Spleen (tissue), 11 donors: Measurements from ENCODE around the gene ROCK1. TPM values are rescaled to one million over a fixed set of nuclear protein-coding genes. Genes with fewer than 3 reads are reported as not detected.

ENCODE experiments used
- DNase-seq: peaks from one replicate; pipeline ENCODE4 v3.0.0-alpha.2; 2020
- H3K27ac ChIP-seq, 8 donors: fragments of 200-600 bp; sonication (generic) in 7 of 8; 1 replicate in 4 of 8; 2 replicates in 4 of 8; pipeline versions ENCODE4 v1.5.0 to v1.8.0; 2016 to 2021; ENCODE audit warnings: inconsistent platforms in 4 of 8, mild to moderate bottlenecking in 4 of 8, moderate library complexity in 1 of 8
- H3K27me3 ChIP-seq, 7 donors: fragments of 200-600 bp; sonication (generic) in 6 of 7; replicated peaks in 1 of 7; 1 replicate in 4 of 7; 2 replicates in 3 of 7; pipeline versions ENCODE4 v1.5.0 to v1.8.0; 2016 to 2021; ENCODE audit warnings: inconsistent platforms in 3 of 7, mild to moderate bottlenecking in 1 of 7
- H3K36me3 ChIP-seq, 6 donors: fragments of 200-600 bp; sonication (generic) in 5 of 6; 1 replicate in 4 of 6; 2 replicates in 2 of 6; pipeline versions ENCODE4 v1.5.0 to v1.8.0; 2016 to 2021; ENCODE audit warnings: inconsistent platforms in 2 of 6
- H3K4me1 ChIP-seq, 6 donors: fragments of 200-600 bp; sonication (generic) in 5 of 6; 1 replicate in 3 of 6; 2 replicates in 3 of 6; pipeline versions ENCODE4 v1.5.0 to v1.8.0; 2016 to 2021; ENCODE audit warnings: inconsistent platforms in 3 of 6
- H3K4me3 ChIP-seq, 8 donors: fragments of 200-600 bp; sonication (generic) in 7 of 8; 1 replicate in 4 of 8; 2 replicates in 4 of 8; pipeline versions ENCODE4 v1.5.0 to v1.8.0; 2016 to 2021; ENCODE audit warnings: inconsistent platforms in 4 of 8, mild to moderate bottlenecking in 4 of 8, moderate library complexity in 2 of 8
- H3K9me3 ChIP-seq, 8 donors: fragments of 200-600 bp; sonication (generic) in 7 of 8; 1 replicate in 4 of 8; 2 replicates in 4 of 8; pipeline versions ENCODE4 v1.5.0 to v1.8.0; 2016 to 2021; ENCODE audit warnings: inconsistent platforms in 4 of 8
- POLR2A ChIP-seq, 3 donors: fragments of 450-650 bp; IDR thresholded peaks; one replicate each; pipeline ENCODE4 v1.5.1; 2017; ENCODE audit warnings: antibody characterized with exemption in 3 of 3, mild to moderate bottlenecking in 1 of 3
- POLR2AphosphoS5 ChIP-seq, 3 donors: sonication (generic); formaldehyde crosslinking; IDR thresholded peaks; one replicate each; pipeline ENCODE4 v1.5.1; 2017; ENCODE audit warnings: antibody characterized with exemption in 3 of 3
- WGBS, 5 donors: extraction: QIAGEN DNeasy Blood & Tissue Kit in 3 of 5; methylation state at CpG; one replicate each; pipeline versions ENCODE4 v1.1.5 to v1.1.7; 2013 to 2018; 5-methylcytosine and 5-hydroxymethylcytosine counted together
- intact Hi-C: fragments of 100-400 bp; cut with DNase I; formaldehyde crosslinking; loops from one replicate; pipeline ENCODE4 v1.15.0; 2023; ENCODE audit warnings: low total_unique reads
- polyA plus RNA-seq, 3 donors: library from polyadenylated mRNA; stranded (reverse); fragments of 200-250 nt; gene quantifications; one replicate each; pipeline ENCODE4 v1.2.1, GENCODE V29; 2013
- total RNA-seq, 7 donors: library from RNA; depleted of rRNA in 3 of 7; stranded (reverse); fragments of >200 nt in 3 of 7; fragmentation: NEBNext Ultra II Directional in 4 of 7; extraction: Animal tissue kit (Norgen Biotek cat#: 25700) in 4 of 7; gene quantifications; one replicate each; pipeline versions ENCODE4 v1.1.0 to v1.2.1, GENCODE V29; 2016 to 2021
- TF ChIP-seq, protein P1 (sequence below), 11 experiments: fragments of 200-600 bp in 7 of 11; fragments of 450-650 bp in 4 of 11; sonication (generic) in 4 of 11; IDR thresholded peaks in 8 of 11; conservative IDR thresholded peaks in 3 of 11; 1 replicate in 7 of 11; 2 replicates in 4 of 11; pipeline versions ENCODE4 v1.4.0 to v1.8.0; 2016 to 2021; ENCODE audit warnings: antibody characterized with exemption in 11 of 11, inconsistent platforms in 4 of 11, mild to moderate bottlenecking in 1 of 11
- donor health status: healthy with polysubstance abuse.
- donor health status: DM: no; HTN: no; CAD: no; lungs with moderate emphysema.
- donor health status: DM: no; HTN: no; CAD: no.
- donor health status: Bipolar disorder and iron deficiency.
- donor health status: healthy.
- donor health status: DM: no; HTN: no; CAD: no.
- donor health status: DM: yes; HTN: yes; CAD: no.

The ROCK1 gene
- total and polyA plus RNA-seq, 10 donors, result 8.9 to 111 (median 77.3) TPM

DNA sequence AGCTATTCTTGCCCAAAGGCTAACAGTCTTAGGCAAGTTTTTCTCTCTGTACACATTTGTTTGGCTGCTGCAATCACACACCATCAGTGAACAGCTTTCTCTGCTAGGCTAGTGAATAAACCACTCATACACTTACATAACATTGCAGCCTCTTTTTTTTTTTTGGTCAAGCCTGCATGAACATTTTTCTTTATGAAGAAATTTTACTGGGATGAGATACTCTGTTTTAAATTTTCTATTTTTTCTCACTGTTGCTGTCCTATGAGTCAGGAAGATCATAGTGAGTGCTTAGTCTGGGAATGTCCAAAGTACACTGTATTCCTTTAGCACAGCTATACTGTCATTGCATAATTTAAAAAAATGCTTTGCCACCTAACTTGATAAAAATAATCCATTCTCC is 58.5 kb downstream of the ROCK1 start:
- peaks cover 0 to 9% (median 4%) of the 10 kb centered on the region in 6 donors for H3K36me3 ChIP-seq
- DNase-seq, result no peak
- H3K4me1 ChIP-seq, result peaks cover 18 to 96% (median 58%) of the 10 kb centered on the region in 6 donors
- intact Hi-C loops, result no loop called here
- H3K27ac ChIP-seq, result no peak overlapping the region
- no peaks in the 10 kb centered on the region for H3K27me3 ChIP-seq
- TF ChIP-seq POLR2AphosphoS5 (IDR thresholded peaks at IDR 0.05) (no peak), POLR2A (IDR thresholded peaks at IDR 0.05) (no peak)
- TF ChIP-seq, protein P1, sequence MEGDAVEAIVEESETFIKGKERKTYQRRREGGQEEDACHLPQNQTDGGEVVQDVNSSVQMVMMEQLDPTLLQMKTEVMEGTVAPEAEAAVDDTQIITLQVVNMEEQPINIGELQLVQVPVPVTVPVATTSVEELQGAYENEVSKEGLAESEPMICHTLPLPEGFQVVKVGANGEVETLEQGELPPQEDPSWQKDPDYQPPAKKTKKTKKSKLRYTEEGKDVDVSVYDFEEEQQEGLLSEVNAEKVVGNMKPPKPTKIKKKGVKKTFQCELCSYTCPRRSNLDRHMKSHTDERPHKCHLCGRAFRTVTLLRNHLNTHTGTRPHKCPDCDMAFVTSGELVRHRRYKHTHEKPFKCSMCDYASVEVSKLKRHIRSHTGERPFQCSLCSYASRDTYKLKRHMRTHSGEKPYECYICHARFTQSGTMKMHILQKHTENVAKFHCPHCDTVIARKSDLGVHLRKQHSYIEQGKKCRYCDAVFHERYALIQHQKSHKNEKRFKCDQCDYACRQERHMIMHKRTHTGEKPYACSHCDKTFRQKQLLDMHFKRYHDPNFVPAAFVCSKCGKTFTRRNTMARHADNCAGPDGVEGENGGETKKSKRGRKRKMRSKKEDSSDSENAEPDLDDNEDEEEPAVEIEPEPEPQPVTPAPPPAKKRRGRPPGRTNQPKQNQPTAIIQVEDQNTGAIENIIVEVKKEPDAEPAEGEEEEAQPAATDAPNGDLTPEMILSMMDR (IDR thresholded peaks at IDR 0.05 in 8 of 11, conservative IDR thresholded peaks at IDR 0.05 in 3 of 11), result no peak
- H3K9me3 ChIP-seq, result no peaks in the 10 kb centered on the region
- H3K4me3 ChIP-seq, result no peak overlapping the region

DNA sequence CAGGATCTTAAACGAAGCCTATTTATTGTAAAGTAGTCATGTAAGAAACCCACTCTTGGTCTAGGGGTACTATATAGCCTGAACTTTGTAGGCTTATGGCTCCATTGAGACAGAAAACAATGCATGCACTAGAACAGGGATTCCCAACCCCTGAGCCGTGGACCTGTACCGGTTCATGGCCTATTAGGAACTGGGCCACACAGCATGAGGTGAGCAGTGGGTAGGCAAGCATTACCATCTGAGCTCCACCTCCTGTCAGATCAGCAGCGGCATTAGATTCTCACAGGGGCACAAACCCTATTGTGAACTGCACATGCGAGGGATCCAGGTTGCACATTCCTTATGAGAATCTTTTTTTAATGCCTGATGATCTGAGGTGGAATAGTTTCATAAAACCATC is 59.2 kb downstream of the ROCK1 start:
- no peak for DNase-seq
- no peak overlapping the region for H3K4me3 ChIP-seq
- intact Hi-C loops, result no loop called here
- no peak overlapping the region for H3K27ac ChIP-seq
- peaks cover 0 to 16% (median 5%) of the 10 kb centered on the region in 6 donors for H3K36me3 ChIP-seq
- no peaks in the 10 kb centered on the region for H3K9me3 ChIP-seq
- no peak for TF ChIP-seq POLR2A (IDR thresholded peaks at IDR 0.05)
- no peak for TF ChIP-seq POLR2AphosphoS5 (IDR thresholded peaks at IDR 0.05)
- TF ChIP-seq, protein P1 (IDR thresholded peaks at IDR 0.05 in 8 of 11, conservative IDR thresholded peaks at IDR 0.05 in 3 of 11), result no peak
- peaks cover 18 to 94% (median 56%) of the 10 kb centered on the region in 6 donors for H3K4me1 ChIP-seq
- no peaks in the 10 kb centered on the region for H3K27me3 ChIP-seq
- 97 to 98% (median 97%) methylated on average over 5 of the region's 5 CpGs for WGBS, 5 donors

DNA sequence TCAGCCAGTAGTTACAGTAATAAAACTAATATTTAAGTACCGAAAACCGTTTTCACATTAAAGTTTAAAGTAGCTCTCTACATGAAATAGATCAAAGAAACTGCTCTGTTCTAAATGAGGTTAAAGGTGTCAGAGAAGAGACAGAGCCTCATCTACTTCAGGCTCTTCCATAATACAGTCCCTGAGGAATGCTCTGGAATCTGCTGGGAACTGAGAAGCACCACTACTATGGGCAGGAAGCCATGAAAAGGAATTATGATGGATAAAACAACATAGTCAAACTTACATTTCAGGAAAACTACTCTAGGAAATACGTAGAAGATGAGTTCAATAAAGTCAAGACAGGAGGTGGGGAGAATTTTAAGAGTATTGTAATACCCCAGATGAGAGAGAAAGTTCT is 60.0 kb downstream of the ROCK1 start:
- no peak for DNase-seq
- Histone ChIP-seq H3K9me3 (no peaks in the 10 kb centered on the region), H3K4me3 (no peak overlapping the region), H3K4me1 (peaks cover 18 to 86% (median 51%) of the 10 kb centered on the region in 6 donors), H3K36me3 (peaks cover 0 to 23% (median 8%) of the 10 kb centered on the region in 6 donors), H3K27ac (no peak overlapping the region), H3K27me3 (no peaks in the 10 kb centered on the region)
- TF ChIP-seq POLR2A (IDR thresholded peaks at IDR 0.05) (no peak), POLR2AphosphoS5 (IDR thresholded peaks at IDR 0.05) (no peak)
- TF ChIP-seq, protein P1 (IDR thresholded peaks at IDR 0.05 in 8 of 11, conservative IDR thresholded peaks at IDR 0.05 in 3 of 11), result no peak
- intact Hi-C loops, result no loop called here
- 86 to 95% (median 94%) methylated on average over 3 of the region's 3 CpGs for WGBS, 5 donors

DNA sequence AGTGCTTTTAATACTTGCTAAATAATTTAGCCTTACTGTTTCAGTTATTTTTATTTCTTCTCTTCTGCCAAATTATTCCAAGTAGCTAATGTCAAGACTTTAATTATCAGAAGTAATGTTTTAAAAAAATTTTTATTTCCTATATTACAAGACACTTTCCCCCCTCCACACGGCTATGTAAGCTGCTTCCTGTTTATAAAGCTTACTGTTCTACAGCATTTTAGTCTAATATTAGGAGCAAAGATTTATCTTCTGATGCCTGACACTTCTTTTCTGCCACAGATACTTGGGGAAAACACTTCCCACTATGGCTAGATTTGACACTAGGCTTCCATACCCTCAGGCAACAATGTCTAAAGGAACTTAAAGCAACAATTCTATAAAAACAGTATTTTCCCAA is 62.3 kb downstream of the ROCK1 start:
- peak overlapping the region in 5 of 8 donors; percentile 6 to 43 (median 30) for H3K27ac ChIP-seq
- H3K4me1 ChIP-seq, result peaks cover 18 to 73% (median 38%) of the 10 kb centered on the region in 6 donors
- H3K27me3 ChIP-seq, result no peaks in the 10 kb centered on the region
- intact Hi-C loops, result no loop called here
- peaks cover 0 to 46% (median 14%) of the 10 kb centered on the region in 6 donors for H3K36me3 ChIP-seq
- DNase-seq, result no peak
- TF ChIP-seq, protein P1 (IDR thresholded peaks at IDR 0.05 in 8 of 11, conservative IDR thresholded peaks at IDR 0.05 in 3 of 11), result no peak
- TF ChIP-seq POLR2AphosphoS5 (IDR thresholded peaks at IDR 0.05) (no peak), POLR2A (IDR thresholded peaks at IDR 0.05) (no peak)
- H3K9me3 ChIP-seq, result no peaks in the 10 kb centered on the region
- H3K4me3 ChIP-seq, result no peak overlapping the region
- WGBS, 5 donors, result 2 to 16% (median 5%) methylated on average over 1 of the region's 1 CpG
